GM12878 (cell line): Measurements from ENCODE around the gene STK32B.

Source experiments
- GABPA ChIP-seq: IDR thresholded peaks from 2 replicates; pipeline ENCODE4 v1.6.1; 2014; ENCODE audit warnings: antibody characterized with exemption, low read depth, mild to moderate bottlenecking, inconsistent platforms
- POLR2A ChIP-seq: IDR thresholded peaks from 2 replicates; pipeline ENCODE4 v1.6.1; 2011; ENCODE audit warnings: low read depth, mild to moderate bottlenecking, low read length
- STAT3 ChIP-seq: IDR thresholded peaks from 2 replicates; pipeline ENCODE4 v1.6.1; 2011; ENCODE audit warnings: low read depth, low read length, improper control_type of control experiment

- TF ChIP-seq STAT3 (no peak), POLR2A (no peak), GABPA (no peak)
Observed at GRCh38 chr4:5084911-5085475, 33.7 kb downstream of the STK32B start.
